ENCODE data around the gene THSD7A.

GRCh38 chr7:11787534-11787933 is 44.5 kb downstream of the THSD7A start:
- TF ChIP-seq CTCF (IDR thresholded peaks at IDR 0.05; ENCODE audit: insufficient read depth, low read depth, low read length) (no peak), EZH2 (IDR thresholded peaks at IDR 0.05; ENCODE audit: insufficient read depth, low read length) (no peak)
